ENCODE data around the gene MISFA. TPM values are rescaled to one million over a fixed set of nuclear protein-coding genes. Genes with fewer than 3 reads are reported as not detected.

The MISFA gene
- total and polyA plus RNA-seq, 2 donors from 2014 or later, result 3.6 to 6.6 TPM

GRCh38 chr11:18608376-18608775 lies 8.8 kb downstream of the MISFA start:
- Histone ChIP-seq H3K27me3 (ENCODE audit: control insufficient read depth, insufficient read depth, low read length) (no peaks in the 10 kb centered on the region), H3K9ac (ENCODE audit: low read length in 3 of 3) (no peak overlapping the region), H3K36me3 (ENCODE audit: control insufficient read depth in 2 of 3, insufficient read depth in 3 of 3, low read length in 3 of 3) (peaks cover 4 to 25% (median 16%) of the 10 kb centered on the region in 3 donors), H3K4me1 (ENCODE audit: control insufficient read depth in 2 of 3, insufficient read depth in 2 of 3, low read depth in 1 of 3, low read length in 3 of 3) (no peaks in the 10 kb centered on the region), H3K27ac (ENCODE audit: low read depth in 2 of 2, low read length in 2 of 2) (no peak overlapping the region), H3K9me3 (ENCODE audit: control insufficient read depth in 2 of 3, insufficient read depth in 1 of 3, low read length in 3 of 3) (no peaks in the 10 kb centered on the region), H3K4me3 (ENCODE audit: low read length in 3 of 3) (no peak overlapping the region)
- FAIRE-seq (no peak), DNase-seq (no peak)
- intact Hi-C loops (cut with DNase I), result no loop called here
- no peak for TF ChIP-seq CTCF (IDR thresholded peaks at IDR 0.05; ENCODE audit: borderline replicate concordance, extremely low read depth, insufficient read depth)

DNA sequence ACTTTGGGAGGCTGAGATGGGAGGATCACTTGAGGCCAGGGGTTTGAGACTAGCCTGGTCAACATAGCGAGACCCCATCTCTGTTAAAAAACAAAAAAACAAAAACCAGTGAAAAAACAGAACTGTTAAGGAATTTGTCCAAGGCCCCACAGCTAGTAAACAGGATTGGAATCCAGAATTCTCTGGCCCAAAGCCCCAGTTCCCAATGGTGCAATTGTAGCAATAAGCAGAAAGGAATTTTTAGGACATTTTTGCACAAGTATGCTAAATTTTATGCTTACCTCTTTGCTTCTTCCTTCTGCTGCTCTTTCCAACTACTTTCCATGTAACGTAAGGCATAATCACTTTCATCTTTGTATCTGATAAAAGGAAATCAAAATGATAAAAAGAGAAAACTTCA lies 11.6 kb downstream of the MISFA start:
- DNase-seq (no peak), FAIRE-seq (no peak)
- H3K36me3 ChIP-seq (ENCODE audit: control insufficient read depth in 2 of 3, insufficient read depth in 3 of 3, low read length in 3 of 3), result peaks cover 5 to 49% (median 28%) of the 10 kb centered on the region in 3 donors
- no peaks in the 10 kb centered on the region for H3K27me3 ChIP-seq (ENCODE audit: control insufficient read depth, insufficient read depth, low read length)
- intact Hi-C loops (cut with DNase I), result no loop called here
- H3K4me1 ChIP-seq (ENCODE audit: control insufficient read depth in 2 of 3, insufficient read depth in 2 of 3, low read depth in 1 of 3, low read length in 3 of 3), result no peaks in the 10 kb centered on the region
- no peaks in the 10 kb centered on the region for H3K9me3 ChIP-seq (ENCODE audit: control insufficient read depth in 2 of 3, insufficient read depth in 1 of 3, low read length in 3 of 3)
- H3K9ac ChIP-seq (ENCODE audit: low read length in 3 of 3), result no peak overlapping the region
- no peak overlapping the region for H3K4me3 ChIP-seq (ENCODE audit: low read length in 3 of 3)
- TF ChIP-seq CTCF (IDR thresholded peaks at IDR 0.05; ENCODE audit: borderline replicate concordance, extremely low read depth, insufficient read depth), result no peak
- H3K27ac ChIP-seq (ENCODE audit: low read depth in 2 of 2, low read length in 2 of 2), result no peak overlapping the region

DNA sequence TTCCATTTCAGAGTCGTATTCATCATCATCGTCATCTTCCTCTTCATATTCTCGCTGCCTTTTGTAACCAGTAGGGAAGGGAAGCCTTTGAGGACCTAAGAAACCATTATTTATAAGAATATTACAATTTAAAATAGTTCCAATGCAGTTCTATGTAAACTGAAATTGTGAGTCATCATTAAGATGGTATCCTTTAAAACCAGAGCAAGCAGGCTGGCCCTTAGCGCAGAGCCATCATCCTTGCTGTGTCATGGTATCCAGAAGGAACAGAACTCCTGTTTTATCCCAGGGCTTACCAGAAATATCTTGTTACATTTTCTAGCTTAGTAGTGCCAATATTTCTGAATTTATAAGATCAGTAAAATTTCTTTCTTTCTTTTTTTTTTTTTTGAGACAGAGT lies 12.8 kb downstream of the MISFA start:
- Histone ChIP-seq H3K4me3 (ENCODE audit: low read length in 3 of 3) (no peak overlapping the region), H3K27me3 (ENCODE audit: control insufficient read depth, insufficient read depth, low read length) (no peaks in the 10 kb centered on the region), H3K9ac (ENCODE audit: low read length in 3 of 3) (no peak overlapping the region), H3K4me1 (ENCODE audit: control insufficient read depth in 2 of 3, insufficient read depth in 2 of 3, low read depth in 1 of 3, low read length in 3 of 3) (no peaks in the 10 kb centered on the region), H3K27ac (ENCODE audit: low read depth in 2 of 2, low read length in 2 of 2) (no peak overlapping the region), H3K36me3 (ENCODE audit: control insufficient read depth in 2 of 3, insufficient read depth in 3 of 3, low read length in 3 of 3) (peaks cover 5 to 49% (median 25%) of the 10 kb centered on the region in 3 donors), H3K9me3 (ENCODE audit: control insufficient read depth in 2 of 3, insufficient read depth in 1 of 3, low read length in 3 of 3) (no peaks in the 10 kb centered on the region)
- FAIRE-seq, result no peak
- intact Hi-C loops (cut with DNase I), result no loop called here
- no peak for DNase-seq
- TF ChIP-seq CTCF (IDR thresholded peaks at IDR 0.05; ENCODE audit: borderline replicate concordance, extremely low read depth, insufficient read depth), result no peak

DNA sequence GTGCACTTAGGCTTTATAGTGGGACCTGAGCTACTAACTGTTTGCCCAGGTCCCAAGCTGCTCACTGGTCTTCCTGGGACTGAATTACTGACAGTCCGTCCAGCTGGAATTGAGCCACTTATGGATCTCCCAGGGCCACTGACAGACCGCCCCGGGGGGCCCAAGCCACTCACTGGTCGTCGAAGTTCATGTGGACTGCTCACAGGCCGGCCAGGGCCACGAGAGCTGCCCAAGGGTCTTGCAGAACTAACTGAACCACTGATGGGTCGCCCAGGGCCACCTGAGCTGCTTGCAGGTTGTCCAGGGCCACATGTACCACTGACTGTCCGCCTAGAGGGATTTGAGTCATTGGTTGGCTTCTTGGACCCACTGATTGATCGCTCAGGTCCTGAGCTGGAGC lies 15.1 kb downstream of the MISFA start:
- H3K9ac ChIP-seq (ENCODE audit: low read length in 3 of 3), result no peak overlapping the region
- no peak overlapping the region for H3K4me3 ChIP-seq (ENCODE audit: low read length in 3 of 3)
- no peaks in the 10 kb centered on the region for H3K9me3 ChIP-seq (ENCODE audit: control insufficient read depth in 2 of 3, insufficient read depth in 1 of 3, low read length in 3 of 3)
- H3K4me1 ChIP-seq (ENCODE audit: control insufficient read depth in 2 of 3, insufficient read depth in 2 of 3, low read depth in 1 of 3, low read length in 3 of 3), result no peaks in the 10 kb centered on the region
- no peak for DNase-seq
- intact Hi-C loops (cut with DNase I), result no loop called here
- H3K27me3 ChIP-seq (ENCODE audit: control insufficient read depth, insufficient read depth, low read length), result no peaks in the 10 kb centered on the region
- peaks cover 2 to 35% (median 18%) of the 10 kb centered on the region in 3 donors for H3K36me3 ChIP-seq (ENCODE audit: control insufficient read depth in 2 of 3, insufficient read depth in 3 of 3, low read length in 3 of 3)
- H3K27ac ChIP-seq (ENCODE audit: low read depth in 2 of 2, low read length in 2 of 2), result no peak overlapping the region
- no peak for TF ChIP-seq CTCF (IDR thresholded peaks at IDR 0.05; ENCODE audit: borderline replicate concordance, extremely low read depth, insufficient read depth)
- no peak for FAIRE-seq
